ENCODE results near the gene WDR46.
"Not testable (repeated sequence)": the region's sequence is repeated elsewhere in the genome, so short reads cannot be mapped to it uniquely, and the experiment has no call there.

WDR46 gene

DNA sequence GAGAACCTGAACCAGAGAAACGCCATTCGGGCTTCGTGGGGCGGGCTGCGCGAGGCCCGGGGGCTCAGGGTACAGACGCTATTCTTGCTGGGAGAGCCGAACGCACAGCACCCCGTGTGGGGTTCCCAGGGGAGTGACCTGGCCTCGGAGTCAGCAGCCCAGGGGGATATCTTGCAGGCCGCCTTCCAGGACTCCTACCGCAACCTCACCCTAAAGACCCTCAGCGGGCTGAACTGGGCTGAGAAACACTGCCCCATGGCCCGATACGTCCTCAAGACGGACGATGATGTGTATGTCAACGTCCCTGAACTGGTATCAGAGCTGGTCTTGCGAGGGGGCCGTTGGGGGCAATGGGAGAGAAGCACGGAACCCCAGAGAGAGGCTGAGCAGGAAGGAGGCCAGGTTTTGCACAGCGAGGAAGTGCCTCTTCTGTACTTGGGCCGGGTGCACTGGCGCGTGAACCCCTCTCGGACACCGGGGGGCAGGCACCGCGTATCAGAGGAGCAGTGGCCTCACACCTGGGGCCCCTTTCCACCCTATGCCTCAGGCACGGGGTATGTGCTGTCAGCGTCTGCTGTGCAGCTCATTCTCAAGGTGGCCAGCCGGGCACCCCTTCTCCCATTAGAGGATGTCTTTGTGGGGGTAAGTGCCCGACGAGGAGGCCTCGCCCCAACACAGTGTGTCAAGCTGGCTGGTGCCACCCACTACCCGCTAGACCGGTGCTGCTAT is 11.2 kb downstream of the WDR46 start:
- H3K36me3 ChIP-seq (ENCODE audit: control insufficient read depth, insufficient read depth, low read length), result peaks cover 30% of the 10 kb centered on the region
- H3K27me3 ChIP-seq (ENCODE audit: control insufficient read depth, insufficient read depth, low read length), result no peaks in the 10 kb centered on the region
- H3K27ac ChIP-seq (ENCODE audit: low read depth, low read length), result peak overlapping the region; percentile 87
- H3K4me3 ChIP-seq (ENCODE audit: low read length), result peak overlapping the region; percentile 83
- H3K4me1 ChIP-seq (ENCODE audit: control insufficient read depth, insufficient read depth, low read length), result peaks cover 20% of the 10 kb centered on the region
- H3K9ac ChIP-seq (ENCODE audit: low read length), result peak overlapping the region; percentile 75

DNA sequence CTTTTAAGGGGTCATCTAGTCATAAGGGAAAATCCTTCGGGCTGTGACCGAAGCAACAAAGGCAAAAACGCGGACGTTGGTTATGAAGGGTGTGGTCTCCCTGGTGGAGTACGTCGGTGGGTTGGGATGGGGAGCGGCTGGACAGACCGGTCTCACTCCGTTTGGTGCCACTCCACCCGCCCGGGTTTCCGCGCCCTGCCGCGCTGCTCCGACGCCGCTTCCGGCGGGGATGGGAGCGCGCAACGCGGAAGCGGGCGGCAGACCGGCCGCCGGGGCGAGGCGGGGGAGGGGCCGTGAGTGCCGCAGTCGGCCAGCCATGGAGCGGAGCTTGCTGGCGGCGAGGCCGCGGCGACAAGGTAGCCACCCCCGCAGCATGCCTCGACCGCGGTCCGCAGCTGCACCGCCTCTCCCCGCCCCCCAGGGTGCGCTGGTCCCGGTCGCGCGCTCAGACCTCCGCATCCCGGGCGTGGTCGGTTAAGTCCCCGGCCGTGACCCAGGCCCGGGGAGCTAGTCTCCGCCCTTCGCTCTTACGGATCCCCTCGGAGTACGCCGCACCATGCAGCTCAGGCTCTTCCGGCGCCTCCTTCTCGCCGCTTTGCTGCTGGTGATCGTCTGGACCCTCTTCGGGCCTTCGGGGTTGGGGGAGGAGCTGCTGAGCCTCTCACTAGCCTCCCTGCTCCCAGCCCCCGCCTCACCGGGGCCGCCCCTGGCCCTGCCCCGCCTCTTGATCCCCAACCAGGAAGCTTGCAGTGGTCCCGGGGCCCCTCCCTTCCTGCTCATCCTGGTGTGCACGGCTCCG is 12.0 kb downstream of the WDR46 start, which contains the start of gene B3GALT4:
B3GALT4 (plus strand) TSS at position 260 of the 799 bp plus-strand sequence; CDS start at position 557, 297 bp downstream.
- Histone ChIP-seq H3K9ac (ENCODE audit: low read length) (peak within 1 kb of the TSS; percentile 75), H3K4me3 (ENCODE audit: low read length) (peak within 1 kb of the TSS; percentile 83), H3K27ac (ENCODE audit: low read depth, low read length) (peak within 1 kb of the TSS; percentile 87), H3K27me3 (ENCODE audit: control insufficient read depth, insufficient read depth, low read length) (no peaks in the 10 kb centered on the region), H3K4me1 (ENCODE audit: control insufficient read depth, insufficient read depth, low read length) (peaks cover 27% of the 10 kb centered on the region), H3K36me3 (ENCODE audit: control insufficient read depth, insufficient read depth, low read length) (peaks cover 28% of the 10 kb centered on the region)

DNA sequence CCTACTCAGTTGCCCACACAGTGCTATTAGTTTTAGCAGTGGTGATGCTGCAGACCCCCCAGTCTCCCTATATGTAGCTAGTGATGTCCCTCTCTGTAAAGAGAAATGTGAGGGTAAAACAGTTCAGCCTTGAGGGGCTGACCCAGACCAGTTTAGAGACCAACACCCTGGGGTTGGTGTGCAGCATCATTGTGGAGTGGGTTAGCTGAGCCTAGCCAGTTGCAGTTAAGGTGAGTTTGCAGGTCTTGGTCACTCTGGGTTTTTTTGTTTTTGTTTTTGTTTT is 12.5 kb downstream of the WDR46 start:
- H3K36me3 ChIP-seq (ENCODE audit: control insufficient read depth, insufficient read depth, low read length), result peaks cover 28% of the 10 kb centered on the region
- H3K9ac ChIP-seq (ENCODE audit: low read length), result peak overlapping the region; percentile 2
- H3K4me1 ChIP-seq (ENCODE audit: control insufficient read depth, insufficient read depth, low read length), result peaks cover 27% of the 10 kb centered on the region
- H3K27me3 ChIP-seq (ENCODE audit: control insufficient read depth, insufficient read depth, low read length), result no peaks in the 10 kb centered on the region
- peak overlapping the region; percentile 87 for H3K27ac ChIP-seq (ENCODE audit: low read depth, low read length)
- peak overlapping the region; percentile 83 for H3K4me3 ChIP-seq (ENCODE audit: low read length)

DNA sequence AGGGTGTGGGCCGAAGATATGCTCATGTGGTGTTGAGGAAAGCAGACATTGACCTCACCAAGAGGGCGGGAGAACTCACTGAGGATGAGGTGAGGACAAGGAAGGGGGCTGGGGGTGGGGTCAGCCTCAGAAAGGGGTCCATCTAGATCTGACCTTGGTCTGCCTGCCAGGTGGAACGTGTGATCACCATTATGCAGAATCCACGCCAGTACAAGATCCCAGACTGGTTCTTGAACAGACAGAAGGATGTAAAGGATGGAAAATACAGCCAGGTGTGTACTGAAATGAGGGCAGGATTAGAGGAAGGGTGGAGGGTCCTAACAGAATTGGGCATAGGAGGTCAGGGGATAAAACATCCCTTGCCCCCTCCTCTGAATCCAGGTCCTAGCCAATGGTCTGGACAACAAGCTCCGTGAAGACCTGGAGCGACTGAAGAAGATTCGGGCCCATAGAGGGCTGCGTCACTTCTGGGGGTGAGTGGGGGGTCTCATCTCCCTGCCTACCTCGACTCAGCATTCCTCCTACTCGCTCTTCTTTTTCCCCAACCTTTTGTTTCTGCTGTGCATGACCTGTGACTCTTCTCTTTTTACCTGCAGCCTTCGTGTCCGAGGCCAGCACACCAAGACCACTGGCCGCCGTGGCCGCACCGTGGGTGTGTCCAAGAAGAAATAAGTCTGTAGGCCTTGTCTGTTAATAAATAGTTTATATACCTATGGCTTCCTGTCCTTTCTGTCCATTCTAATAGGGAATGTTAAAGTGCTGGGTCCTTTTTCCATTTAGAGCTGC is 13.1 kb downstream of the WDR46 start:
- peaks cover 28% of the 10 kb centered on the region for H3K36me3 ChIP-seq (ENCODE audit: control insufficient read depth, insufficient read depth, low read length)
- peaks cover 29% of the 10 kb centered on the region for H3K4me1 ChIP-seq (ENCODE audit: control insufficient read depth, insufficient read depth, low read length)
- H3K27ac ChIP-seq (ENCODE audit: low read depth, low read length), result peak overlapping the region; percentile 87
- H3K27me3 ChIP-seq (ENCODE audit: control insufficient read depth, insufficient read depth, low read length); H3K9ac ChIP-seq (ENCODE audit: low read length): not testable (repeated sequence)
- H3K4me3 ChIP-seq (ENCODE audit: low read length), result peak overlapping the region; percentile 83

DNA sequence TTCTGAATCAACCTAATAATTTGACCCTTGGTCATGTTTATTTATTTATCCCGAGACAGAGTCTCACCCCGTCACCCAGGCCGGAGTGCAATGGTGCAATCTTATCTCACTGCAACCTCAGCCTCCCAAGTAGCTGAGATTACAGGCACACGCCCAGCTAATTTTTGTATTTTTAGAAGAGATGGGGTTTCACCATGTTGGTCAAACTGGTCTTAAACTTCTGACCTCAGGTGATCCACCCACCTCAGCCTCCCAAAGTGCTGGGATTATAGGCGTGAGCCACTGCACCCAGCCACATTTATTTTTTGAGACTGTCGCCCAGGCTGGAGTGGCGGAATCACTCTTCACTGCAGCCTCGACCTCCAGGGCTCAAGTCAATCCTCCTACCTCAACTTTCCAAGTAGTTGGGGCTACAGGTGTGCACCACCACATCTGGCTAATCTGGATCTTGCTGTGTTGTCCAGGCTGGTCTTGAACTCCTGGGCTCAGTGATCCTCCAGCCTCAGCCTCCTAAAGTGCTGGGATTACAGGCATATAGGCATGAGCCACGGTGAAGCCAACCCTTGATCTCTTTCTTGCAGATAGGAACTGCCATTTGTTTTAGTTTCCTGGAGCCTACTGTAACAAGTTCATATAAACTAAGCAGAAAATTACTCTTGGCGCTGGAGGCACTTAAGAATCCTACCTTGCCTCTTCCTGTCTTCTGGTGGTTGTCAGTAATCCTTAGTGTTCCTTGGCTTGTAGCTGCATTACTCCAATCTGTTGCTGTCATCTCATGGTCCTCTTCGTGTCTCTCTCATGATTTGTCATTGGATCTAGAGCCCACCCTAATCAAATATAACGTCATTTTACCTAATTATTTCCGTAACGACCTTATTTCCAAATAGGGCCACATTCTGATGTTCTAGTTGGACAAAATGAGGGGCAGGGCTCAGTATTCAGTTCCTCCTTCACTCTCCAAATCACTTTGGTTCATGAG is 14.8 kb downstream of the WDR46 start:
- Histone ChIP-seq H3K4me3 (ENCODE audit: low read length) (peak overlapping the region; percentile 6), H3K4me1 (ENCODE audit: control insufficient read depth, insufficient read depth, low read length) (peaks cover 31% of the 10 kb centered on the region), H3K27ac (ENCODE audit: low read depth, low read length) (no peak overlapping the region), H3K9ac (ENCODE audit: low read length) (no peak overlapping the region), H3K36me3 (ENCODE audit: control insufficient read depth, insufficient read depth, low read length) (peaks cover 23% of the 10 kb centered on the region), H3K27me3 (ENCODE audit: control insufficient read depth, insufficient read depth, low read length) (no peaks in the 10 kb centered on the region)

DNA sequence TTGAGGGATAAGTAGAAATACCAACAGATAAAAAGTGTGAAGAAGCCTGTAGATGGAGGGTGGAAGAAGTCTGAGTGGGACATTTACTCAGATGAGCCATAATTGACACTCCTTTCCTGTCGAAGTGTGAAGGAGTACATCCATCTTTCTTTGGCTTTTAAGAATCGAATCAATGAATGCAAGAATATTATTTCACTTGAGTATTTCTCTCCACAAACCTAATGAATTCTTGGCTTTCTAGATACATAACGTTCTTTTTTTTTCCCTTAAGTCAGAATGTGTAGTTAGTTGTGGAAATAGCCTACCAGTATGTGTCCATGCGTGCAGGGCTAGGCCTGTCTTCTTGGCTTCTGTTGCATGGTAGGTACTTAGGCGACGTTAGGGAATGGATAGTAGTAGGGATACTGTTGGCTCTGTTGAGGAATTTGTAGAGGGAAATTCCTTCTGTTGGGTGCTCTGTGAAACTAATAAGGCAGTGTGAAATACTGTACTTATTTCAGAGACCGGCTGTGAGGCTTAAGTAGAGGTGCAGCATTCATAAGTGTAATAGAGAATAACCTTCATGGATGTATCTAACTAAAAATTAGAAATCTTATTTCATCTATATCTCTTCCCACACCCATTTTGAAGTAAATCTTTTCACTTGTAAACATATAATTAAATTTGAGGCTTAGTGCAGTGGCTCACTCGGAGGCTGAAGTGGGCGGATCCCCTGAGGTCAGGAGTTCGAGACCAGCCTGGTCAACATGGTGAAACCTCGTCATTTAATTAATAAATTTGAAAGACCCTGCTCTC is 15.7 kb downstream of the WDR46 start:
- Histone ChIP-seq H3K9ac (ENCODE audit: low read length) (peak overlapping the region; percentile 45), H3K27ac (ENCODE audit: low read depth, low read length) (no peak overlapping the region), H3K4me1 (ENCODE audit: control insufficient read depth, insufficient read depth, low read length) (peaks cover 31% of the 10 kb centered on the region), H3K4me3 (ENCODE audit: low read length) (peak overlapping the region; percentile 84), H3K36me3 (ENCODE audit: control insufficient read depth, insufficient read depth, low read length) (peaks cover 18% of the 10 kb centered on the region), H3K27me3 (ENCODE audit: control insufficient read depth, insufficient read depth, low read length) (no peaks in the 10 kb centered on the region)

DNA sequence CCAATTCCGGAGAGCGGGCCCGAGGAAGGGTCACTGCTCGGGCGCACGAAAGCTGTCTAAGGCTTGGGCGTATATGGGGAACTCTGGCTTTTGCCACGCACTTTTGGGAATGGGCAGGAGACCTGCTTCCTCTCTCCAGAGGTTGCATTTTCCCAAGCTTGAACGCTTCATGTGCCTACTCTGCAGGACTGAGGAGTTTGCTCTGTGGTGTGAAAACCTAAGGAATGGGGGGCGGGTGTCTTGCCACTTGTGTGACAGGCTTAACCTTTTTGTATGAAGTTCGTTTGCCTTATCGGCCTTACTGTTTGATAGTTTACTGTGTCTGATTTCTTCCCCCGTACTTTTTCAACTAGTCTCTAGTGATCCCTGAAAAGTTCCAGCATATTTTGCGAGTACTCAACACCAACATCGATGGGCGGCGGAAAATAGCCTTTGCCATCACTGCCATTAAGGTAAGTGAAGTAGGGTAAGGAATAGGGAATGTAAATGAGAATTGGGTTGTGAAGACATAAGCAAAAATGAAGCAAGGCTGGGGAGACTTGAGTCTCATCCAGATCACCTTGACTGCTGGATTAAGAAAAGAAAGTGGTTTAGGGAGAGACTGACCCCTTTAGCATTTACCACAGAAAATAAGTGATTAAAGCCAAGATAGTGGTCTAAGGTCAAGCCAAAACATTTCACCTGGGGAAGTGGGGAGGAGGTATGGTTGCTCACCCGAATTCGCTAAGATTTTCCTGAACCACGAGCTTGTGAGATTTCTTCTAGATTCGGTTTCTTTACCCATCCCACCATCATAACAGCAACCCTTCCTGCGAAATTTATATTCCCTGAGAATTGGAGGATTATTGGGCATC is 16.5 kb downstream of the WDR46 start:
- Histone ChIP-seq H3K9ac (ENCODE audit: low read length) (peak overlapping the region; percentile 85), H3K4me1 (ENCODE audit: control insufficient read depth, insufficient read depth, low read length) (peaks cover 28% of the 10 kb centered on the region), H3K36me3 (ENCODE audit: control insufficient read depth, insufficient read depth, low read length) (peaks cover 23% of the 10 kb centered on the region), H3K4me3 (ENCODE audit: low read length) (peak overlapping the region; percentile 84), H3K27me3 (ENCODE audit: control insufficient read depth, insufficient read depth, low read length) (no peaks in the 10 kb centered on the region), H3K27ac (ENCODE audit: low read depth, low read length) (peak overlapping the region; percentile 85)

DNA sequence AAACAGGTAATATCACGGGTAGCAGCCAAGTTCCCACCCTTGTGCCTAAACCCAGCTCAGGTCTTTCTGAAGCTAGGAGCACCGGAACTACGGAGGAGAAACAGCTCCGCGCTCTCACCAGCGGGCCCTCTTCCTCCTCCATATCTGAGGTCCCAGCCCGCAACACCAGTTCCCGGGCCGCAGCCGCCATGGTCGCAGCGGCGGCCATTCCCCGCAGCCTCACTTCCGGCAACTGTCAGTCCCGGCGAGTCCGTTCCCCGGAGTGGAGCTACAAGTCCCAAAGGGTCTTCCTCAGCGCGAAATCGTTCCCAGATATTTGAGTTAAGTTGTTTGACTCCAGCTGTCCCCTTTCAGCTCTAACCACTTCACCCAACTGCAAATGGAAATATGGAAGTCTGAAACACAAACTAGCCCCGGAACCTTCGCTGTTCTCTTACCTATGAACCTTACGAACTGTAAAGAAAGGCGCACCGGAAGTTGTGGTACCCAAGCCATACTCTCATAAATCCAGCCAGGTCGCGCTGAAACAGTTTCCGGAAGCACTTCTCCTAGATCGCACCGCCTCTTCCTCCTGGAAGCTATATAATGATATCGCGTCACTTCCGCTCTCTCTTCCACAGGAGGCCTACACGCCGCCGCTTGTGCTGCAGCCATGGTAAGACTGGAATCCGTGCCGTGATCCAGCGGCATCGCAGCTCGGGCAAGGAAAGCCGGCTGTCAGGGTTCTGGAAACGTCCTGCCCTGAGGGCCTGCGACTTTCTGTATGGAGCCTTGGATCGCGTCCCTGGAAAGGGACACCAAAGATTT is 17.4 kb downstream of the WDR46 start, which contains the start of the genes RPS18 and VPS52:
RPS18 (plus strand) TSS at position 608 of the 807 bp plus-strand sequence; CDS start at position 653, 45 bp downstream.
VPS52 (minus strand) TSS at position 409 of the 807 bp plus-strand sequence; CDS start at position 208, 201 bp downstream.
- peaks cover 30% of the 10 kb centered on the region for H3K36me3 ChIP-seq (ENCODE audit: control insufficient read depth, insufficient read depth, low read length)
- H3K4me3 ChIP-seq (ENCODE audit: low read length), result peak within 1 kb of the TSS; percentile 84
- peak within 1 kb of the TSS; percentile 96 for H3K27ac ChIP-seq (ENCODE audit: low read depth, low read length)
- peak within 1 kb of the TSS; percentile 85 for H3K9ac ChIP-seq (ENCODE audit: low read length)
- H3K4me1 ChIP-seq (ENCODE audit: control insufficient read depth, insufficient read depth, low read length), result peaks cover 26% of the 10 kb centered on the region
- H3K27me3 ChIP-seq (ENCODE audit: control insufficient read depth, insufficient read depth, low read length), result no peaks in the 10 kb centered on the region

DNA sequence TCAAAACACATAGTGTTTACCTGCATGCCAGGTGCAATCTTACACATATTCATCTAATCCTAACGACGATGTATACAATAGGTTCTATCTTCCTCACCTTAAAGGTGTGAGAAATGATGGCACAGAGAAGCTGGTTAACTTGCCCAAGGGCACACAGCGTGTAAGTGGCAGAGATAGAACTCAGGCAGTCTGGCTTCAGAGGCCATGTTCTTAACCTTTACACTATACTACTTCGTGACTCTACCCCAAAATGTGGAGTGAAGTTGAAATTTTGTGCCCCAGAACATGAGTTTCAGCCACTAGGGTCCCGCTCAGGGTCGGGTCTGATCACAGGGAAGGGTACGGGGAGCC is 17.9 kb downstream of the WDR46 start:
- H3K27ac ChIP-seq (ENCODE audit: low read depth, low read length), result peak overlapping the region; percentile 96
- peaks cover 21% of the 10 kb centered on the region for H3K4me1 ChIP-seq (ENCODE audit: control insufficient read depth, insufficient read depth, low read length)
- H3K27me3 ChIP-seq (ENCODE audit: control insufficient read depth, insufficient read depth, low read length), result no peaks in the 10 kb centered on the region
- H3K4me3 ChIP-seq (ENCODE audit: low read length), result peak overlapping the region; percentile 84
- H3K9ac ChIP-seq (ENCODE audit: low read length), result peak overlapping the region; percentile 77
- peaks cover 35% of the 10 kb centered on the region for H3K36me3 ChIP-seq (ENCODE audit: control insufficient read depth, insufficient read depth, low read length)

DNA sequence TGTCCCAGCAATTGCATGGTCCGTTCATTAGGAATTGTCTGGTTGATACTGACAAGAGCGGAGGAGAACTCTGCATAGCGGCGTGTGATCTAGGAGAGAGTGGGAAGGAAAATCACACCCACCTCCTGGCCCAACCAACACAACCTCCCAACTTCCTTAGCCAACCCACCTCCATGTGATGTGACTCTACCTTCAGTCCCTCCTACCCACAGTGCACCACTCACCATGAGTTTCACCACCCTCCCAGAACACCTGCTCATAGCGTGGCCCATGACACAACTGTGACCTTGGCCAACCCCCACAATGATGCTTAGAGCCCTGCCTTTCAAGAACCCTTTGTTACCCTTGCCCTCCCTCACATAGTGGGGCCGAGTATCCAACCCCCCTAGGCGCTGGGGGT is 25.0 kb downstream of the WDR46 start:
- H3K9ac ChIP-seq (ENCODE audit: low read length), result no peak overlapping the region
- no peak overlapping the region for H3K4me3 ChIP-seq (ENCODE audit: low read length)
- H3K36me3 ChIP-seq (ENCODE audit: control insufficient read depth, insufficient read depth, low read length), result peaks cover 37% of the 10 kb centered on the region
- H3K4me1 ChIP-seq (ENCODE audit: control insufficient read depth, insufficient read depth, low read length), result no peaks in the 10 kb centered on the region
- no peak overlapping the region for H3K27ac ChIP-seq (ENCODE audit: low read depth, low read length)
- no peaks in the 10 kb centered on the region for H3K27me3 ChIP-seq (ENCODE audit: control insufficient read depth, insufficient read depth, low read length)

All from rectal smooth muscle tissue (tissue), 1 donor.